Lower leg skin (tissue), 3 donors: ENCODE data around the gene PHF12.

ENCODE experiments used
- POLR2A ChIP-seq, 2 donors: fragments of 450-650 bp; IDR thresholded peaks; one replicate each; pipeline ENCODE4 v1.6.1; 2016 to 2017; ENCODE audit warnings: antibody characterized with exemption in 2 of 2, mild to moderate bottlenecking in 1 of 2, moderate library complexity in 1 of 2
- TF ChIP-seq, protein P1 (sequence below), 3 donors: fragments of 450-650 bp; IDR thresholded peaks; one replicate each; pipeline ENCODE4 v1.5.1; 2016; ENCODE audit warnings: antibody characterized with exemption in 3 of 3, mild to moderate bottlenecking in 3 of 3, moderate library complexity in 2 of 3

DNA sequence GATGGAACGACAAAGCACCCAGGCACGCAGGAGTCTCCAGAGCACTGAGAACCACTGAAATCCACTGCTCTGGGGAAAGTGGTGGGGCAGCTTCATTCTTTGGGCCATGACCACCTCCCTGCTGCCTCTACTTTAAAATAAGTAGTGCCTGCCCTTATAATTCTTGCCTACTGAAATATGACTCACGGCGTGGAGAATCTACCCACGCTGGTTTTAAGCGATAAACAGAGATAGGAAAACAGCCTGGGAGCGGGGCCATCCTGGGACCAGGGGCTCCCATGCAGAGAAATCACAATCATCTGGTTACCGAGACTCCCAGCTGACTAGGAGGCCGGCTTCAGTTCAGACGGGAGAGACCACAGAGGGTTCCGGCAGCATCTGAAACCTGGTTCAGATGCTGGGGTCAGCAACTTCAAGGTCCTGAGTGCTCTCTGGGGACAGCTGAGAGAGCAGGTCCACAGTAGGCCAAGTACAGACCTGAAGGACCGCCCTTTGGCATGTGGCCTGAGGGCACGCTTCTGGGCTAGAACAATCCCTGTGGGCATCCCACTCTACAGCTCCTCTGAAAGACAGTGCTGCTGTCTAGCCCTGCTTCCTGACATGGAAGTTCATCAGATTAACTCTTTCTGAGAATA, 39.8 kb downstream of the PHF12 start:
- TF ChIP-seq, protein P1, sequence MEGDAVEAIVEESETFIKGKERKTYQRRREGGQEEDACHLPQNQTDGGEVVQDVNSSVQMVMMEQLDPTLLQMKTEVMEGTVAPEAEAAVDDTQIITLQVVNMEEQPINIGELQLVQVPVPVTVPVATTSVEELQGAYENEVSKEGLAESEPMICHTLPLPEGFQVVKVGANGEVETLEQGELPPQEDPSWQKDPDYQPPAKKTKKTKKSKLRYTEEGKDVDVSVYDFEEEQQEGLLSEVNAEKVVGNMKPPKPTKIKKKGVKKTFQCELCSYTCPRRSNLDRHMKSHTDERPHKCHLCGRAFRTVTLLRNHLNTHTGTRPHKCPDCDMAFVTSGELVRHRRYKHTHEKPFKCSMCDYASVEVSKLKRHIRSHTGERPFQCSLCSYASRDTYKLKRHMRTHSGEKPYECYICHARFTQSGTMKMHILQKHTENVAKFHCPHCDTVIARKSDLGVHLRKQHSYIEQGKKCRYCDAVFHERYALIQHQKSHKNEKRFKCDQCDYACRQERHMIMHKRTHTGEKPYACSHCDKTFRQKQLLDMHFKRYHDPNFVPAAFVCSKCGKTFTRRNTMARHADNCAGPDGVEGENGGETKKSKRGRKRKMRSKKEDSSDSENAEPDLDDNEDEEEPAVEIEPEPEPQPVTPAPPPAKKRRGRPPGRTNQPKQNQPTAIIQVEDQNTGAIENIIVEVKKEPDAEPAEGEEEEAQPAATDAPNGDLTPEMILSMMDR (IDR thresholded peaks at IDR 0.05) = no peak
- no peak for TF ChIP-seq POLR2A (IDR thresholded peaks at IDR 0.05)
